Stimulated activated CD4-positive, alpha-beta T cell treated with anti-CD3 and anti-CD28 coated beads, TNF-alpha, amount 100 ng/mL, for 1 hour (primary cell): ENCODE results near the gene RPL18.
"Not testable (repeated sequence)": the region's sequence is repeated elsewhere in the genome, so short reads cannot be mapped to it uniquely, and the experiment has no call there.

ENCODE experiments used
- DNase-seq, 3 donors: peaks; one replicate each; pipeline ENCODE4 v3.0.0-alpha.2; 2020; ENCODE audit warnings: low read depth in 3 of 3, low spot score in 1 of 3

RPL18 gene

GRCh38 chr19:48618916-48619691, at the start of gene RPL18, which contains the start of gene SPHK2:
Gene RPL18, minus strand, starts transcription at chr19:48619178. Its CDS starts 35 bp downstream, at chr19:48619143.
Gene SPHK2, plus strand, starts transcription at chr19:48619506. Its CDS starts 1,009 bp downstream, at chr19:48620515.
- DNase-seq = peak; percentile 89 to 94 (median 89)

GRCh38 chr19:48668761-48669160, 49.8 kb upstream of the RPL18 start:
- no peak for DNase-seq

- DNase-seq = no peak
These were observed 49.4 kb upstream of the RPL18 start for GRCh38 chr19:48668332-48668731.

- DNase-seq = no peak
These were observed 46.8 kb upstream of the RPL18 start for GRCh38 chr19:48665786-48666185.

- no peak for DNase-seq
These were observed 45.5 kb upstream of the RPL18 start for GRCh38 chr19:48664476-48664875.

GRCh38 chr19:48663667-48664066, 44.7 kb upstream of the RPL18 start:
- no peak for DNase-seq

GRCh38 chr19:48661711-48662090, 42.7 kb upstream of the RPL18 start:
- no peak for DNase-seq

GRCh38 chr19:48660852-48661710, 42.1 kb upstream of the RPL18 start:
- peak; percentile 35 to 52 (median 39) for DNase-seq

- no peak for DNase-seq
These were observed 40.8 kb upstream of the RPL18 start for GRCh38 chr19:48659768-48660167.

- no peak for DNase-seq
These were observed 39.5 kb upstream of the RPL18 start for GRCh38 chr19:48658483-48658882.

GRCh38 chr19:48657828-48658227, 38.9 kb upstream of the RPL18 start:
- not testable (repeated sequence) for DNase-seq

- DNase-seq = no peak
These were observed 38.0 kb upstream of the RPL18 start for GRCh38 chr19:48656840-48657474.

- no peak for DNase-seq
These were observed 35.5 kb upstream of the RPL18 start for GRCh38 chr19:48654299-48655059.

GRCh38 chr19:48651683-48652048, 32.7 kb upstream of the RPL18 start:
- DNase-seq = no peak

GRCh38 chr19:48650974-48651682, 32.1 kb upstream of the RPL18 start:
- DNase-seq = no peak

GRCh38 chr19:48648134-48648533, 29.2 kb upstream of the RPL18 start:
- no peak for DNase-seq

- DNase-seq = no peak
These were observed 27.8 kb upstream of the RPL18 start for GRCh38 chr19:48646722-48647216.

- DNase-seq = peak; percentile 76 to 85 (median 85)
These were observed 27.2 kb upstream of the RPL18 start, which contains the start of gene CA11 for GRCh38 chr19:48646001-48646721. Gene CA11, minus strand, starts transcription at chr19:48646187. Its CDS starts 555 bp downstream, at chr19:48645632.

GRCh38 chr19:48645620-48646000, 26.6 kb upstream of the RPL18 start:
- no peak for DNase-seq
